GM18505 (cell line): ENCODE data around the gene MBLAC1.

Source experiments
- ATAC-seq: cut with Tn5 transposase; IDR thresholded peaks from one replicate; pipeline ENCODE4 v1.9.1; 2021; ENCODE audit not compliant: unreplicated experiment
- POLR2A ChIP-seq: IDR thresholded peaks from 4 replicates; pipeline ENCODE4 v1.6.1; 2011; ENCODE audit warnings: borderline replicate concordance; ENCODE audit not compliant: insufficient read depth, insufficient read length; ENCODE audit errors: extremely low read depth

The MBLAC1 gene

GRCh38 chr7:100102950-100103840 is 23.6 kb upstream of the MBLAC1 start:
- no peak for ATAC-seq
- no peak for TF ChIP-seq POLR2A

GRCh38 chr7:100105534-100105933 is 21.2 kb upstream of the MBLAC1 start:
- no peak for TF ChIP-seq POLR2A
- ATAC-seq: no peak

- no peak for TF ChIP-seq POLR2A
- no peak for ATAC-seq
Observed at GRCh38 chr7:100106633-100107032, 20.1 kb upstream of the MBLAC1 start.

GRCh38 chr7:100107125-100107737 is 19.5 kb upstream of the MBLAC1 start:
- no peak for ATAC-seq
- no peak for TF ChIP-seq POLR2A

GRCh38 chr7:100107890-100108289 is 18.9 kb upstream of the MBLAC1 start:
- TF ChIP-seq POLR2A: no peak
- no peak for ATAC-seq

- TF ChIP-seq POLR2A: no peak
- no peak for ATAC-seq
Observed at GRCh38 chr7:100109521-100110163, 17.1 kb upstream of the MBLAC1 start.

GRCh38 chr7:100111156-100111555 is 15.6 kb upstream of the MBLAC1 start:
- ATAC-seq: no peak
- no peak for TF ChIP-seq POLR2A

DNA sequence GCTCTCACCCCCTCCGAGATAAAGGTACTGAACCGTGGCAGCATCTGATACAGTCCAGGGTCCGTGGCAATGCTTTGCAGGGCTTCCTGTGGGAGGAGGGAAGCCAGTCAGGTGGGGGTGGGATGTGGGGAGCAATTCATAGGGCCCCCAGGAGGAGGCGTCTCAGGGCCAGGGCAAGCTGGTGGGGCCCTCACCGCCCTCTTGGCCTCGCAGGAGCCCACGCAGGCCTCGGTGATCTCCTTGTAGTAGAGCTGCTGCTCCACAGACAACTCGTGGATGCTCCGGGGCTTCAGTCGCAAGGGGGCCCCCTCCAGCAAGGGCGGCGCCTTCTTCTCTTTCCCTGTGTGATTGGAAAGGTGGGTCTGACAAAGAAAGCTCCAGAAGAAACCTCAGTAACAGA is 14.9 kb upstream of the MBLAC1 start:
- no peak for ATAC-seq
- TF ChIP-seq POLR2A: no peak

GRCh38 chr7:100115026-100115425 is 11.7 kb upstream of the MBLAC1 start:
- no peak for ATAC-seq
- no peak for TF ChIP-seq POLR2A

GRCh38 chr7:100118388-100119071 is 8.2 kb upstream of the MBLAC1 start:
- no peak for ATAC-seq
- no peak for TF ChIP-seq POLR2A

DNA sequence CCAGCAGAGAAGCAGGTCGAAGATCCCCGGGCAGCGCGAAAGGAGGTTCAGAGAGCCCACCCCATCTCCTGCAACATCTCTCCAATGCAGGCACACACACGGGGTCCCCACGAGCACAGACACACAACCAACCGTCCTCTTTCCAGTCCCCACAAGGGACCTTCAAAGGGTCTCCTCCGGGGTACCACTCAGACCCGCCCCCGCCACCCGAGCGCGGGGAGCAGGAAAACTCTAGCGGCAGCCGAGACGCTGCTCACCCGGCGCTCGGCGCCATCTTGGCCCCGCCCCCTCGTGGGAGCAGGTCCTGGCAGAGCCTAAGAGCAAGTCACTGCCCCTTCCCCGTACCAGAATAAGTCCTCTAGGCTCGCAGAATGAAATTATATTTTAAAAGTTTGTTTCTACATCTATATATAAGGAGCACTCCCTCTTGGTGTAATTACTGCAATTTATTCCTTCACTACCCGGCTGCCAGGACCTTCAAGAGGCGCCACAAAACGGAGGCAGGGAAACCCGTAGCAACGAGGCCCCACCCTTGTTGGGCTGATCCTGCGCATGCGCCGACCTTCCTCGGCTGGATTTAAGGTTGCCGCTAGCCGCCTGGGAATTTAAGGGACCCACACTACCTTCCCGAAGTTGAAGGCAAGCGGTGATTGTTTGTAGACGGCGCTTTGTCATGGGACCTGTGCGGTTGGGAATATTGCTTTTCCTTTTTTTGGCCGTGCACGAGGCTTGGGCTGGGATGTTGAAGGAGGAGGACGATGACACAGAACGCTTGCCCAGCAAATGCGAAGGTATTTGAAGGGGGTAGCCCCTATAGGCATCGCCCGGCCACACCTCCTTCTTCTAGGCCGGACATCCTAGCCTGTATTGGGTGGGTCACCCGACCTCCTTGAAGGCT is 7.4 kb upstream of the MBLAC1 start, which contains the start of the genes CNPY4 and TAF6:
Gene CNPY4 (plus strand): TSS at position 563 of the 898 bp plus-strand sequence. CDS start 111 bp downstream, at position 674.
Gene TAF6 (minus strand): TSS at position 287 of the 898 bp plus-strand sequence. CDS start 5,149 bp downstream, outside the sequence.
- ATAC-seq: peak; percentile 74
- TF ChIP-seq POLR2A: peak; percentile 91
